GM23338 (cell line): ENCODE data around the gene PHOSPHO1. TPM values are rescaled to one million over a fixed set of nuclear protein-coding genes. Genes with fewer than 3 reads are reported as not detected.
A peak's percentile ranks its signal among the peaks of the same experiment; 100 is the strongest.

Experiments used
- ATAC-seq: fragments of 200-7000 bp; cut with Tn5 transposase; 3 replicates; pipeline ENCODE4 v1.9.1; 2020
- DNase-seq: peaks from one replicate; pipeline ENCODE4 v3.0.0-alpha.2; 2015; ENCODE audit warnings: low spot score
- H2AFZ ChIP-seq: fragments of 200-600 bp; sonication (generic); 2 replicates; pipeline ENCODE4 v1.8.0; 2016; ENCODE audit warnings: antibody characterized with exemption, mild to moderate bottlenecking, moderate library complexity
- H3F3A ChIP-seq: fragments of 200-600 bp; sonication (generic); replicated peaks from 2 replicates; pipeline ENCODE4 v1.8.0; 2017; ENCODE audit warnings: antibody characterized with exemption, mixed run types, low read depth
- H3K27ac ChIP-seq: fragments of 200-600 bp; sonication (generic); 2 replicates; pipeline ENCODE4 v1.6.1; 2016; ENCODE audit warnings: low read depth
- H3K27me3 ChIP-seq: fragments of 200-600 bp; sonication (generic); 2 replicates; pipeline ENCODE4 v1.8.0; 2016; ENCODE audit warnings: mild to moderate bottlenecking, mixed run types, moderate library complexity; ENCODE audit not compliant: insufficient read depth
- H3K36me3 ChIP-seq: fragments of 200-600 bp; sonication (generic); 2 replicates; pipeline ENCODE4 v1.8.0; 2016; ENCODE audit warnings: mild to moderate bottlenecking; ENCODE audit not compliant: insufficient read depth
- H3K4me1 ChIP-seq: fragments of 200-600 bp; sonication (generic); 2 replicates; pipeline ENCODE4 v1.8.0; 2016; ENCODE audit warnings: mild to moderate bottlenecking, moderate library complexity; ENCODE audit not compliant: insufficient read depth
- H3K4me2 ChIP-seq: fragments of 200-600 bp; sonication (generic); 2 replicates; pipeline ENCODE4 v1.7.1; 2017; ENCODE audit warnings: mixed run types
- H3K4me3 ChIP-seq: fragments of 200-600 bp; sonication (generic); 2 replicates; pipeline ENCODE4 v1.6.1; 2016; ENCODE audit warnings: mixed run types
- H3K79me2 ChIP-seq: fragments of 200-600 bp; sonication (generic); replicated peaks from 2 replicates; pipeline ENCODE4 v1.8.0; 2017; ENCODE audit warnings: mild to moderate bottlenecking; ENCODE audit not compliant: insufficient read depth
- H3K9me2 ChIP-seq: fragments of 200-600 bp; sonication (generic); 2 replicates; pipeline ENCODE4 v1.8.0; 2017; ENCODE audit not compliant: insufficient read depth
- H4K20me1 ChIP-seq: fragments of 200-600 bp; sonication (generic); replicated peaks from 2 replicates; pipeline ENCODE4 v1.8.0; 2017; ENCODE audit warnings: mild to moderate bottlenecking; ENCODE audit not compliant: insufficient read depth
- H3K27ac Mint-ChIP-seq: 2 replicates; pipeline ENCODE4 v1.8.0; 2020; ENCODE audit warnings: inconsistent platforms, mild to moderate bottlenecking, moderate library complexity, mixed read lengths
- H3K27me3 Mint-ChIP-seq: 3 replicates; pipeline ENCODE4 v1.8.0; 2022; ENCODE audit warnings: low read depth, mild to moderate bottlenecking, moderate library complexity, mixed read lengths, inconsistent platforms; ENCODE audit not compliant: insufficient read depth, poor library complexity
- H3K36me3 Mint-ChIP-seq: 3 replicates; pipeline ENCODE4 v1.8.0; 2021; ENCODE audit warnings: low read depth, mild to moderate bottlenecking, inconsistent platforms, moderate library complexity, mixed read lengths
- H3K4me1 Mint-ChIP-seq: 3 replicates; pipeline ENCODE4 v1.8.0; 2020; ENCODE audit warnings: mild to moderate bottlenecking, inconsistent platforms, mixed read lengths
- H3K4me3 Mint-ChIP-seq: 3 replicates; pipeline ENCODE4 v1.8.0; 2021; ENCODE audit warnings: moderate library complexity, mild to moderate bottlenecking, inconsistent platforms, mixed read lengths
- H3K9me3 Mint-ChIP-seq: 3 replicates; pipeline ENCODE4 v1.8.0; 2020; ENCODE audit warnings: moderate library complexity, mild to moderate bottlenecking, inconsistent platforms, mixed read lengths
- CREB1 ChIP-seq: fragments of 250-450 bp; sonication (Bioruptor Pico); IDR thresholded peaks from 2 replicates; pipeline ENCODE4 v1.5.0; 2020; ENCODE audit warnings: low read depth, mild to moderate bottlenecking, moderate library complexity
- EZH2 ChIP-seq: fragments of 200-600 bp; sonication (generic); IDR thresholded peaks from one replicate; pipeline ENCODE4 v1.8.0; 2017; ENCODE audit warnings: antibody characterized with exemption, mild to moderate bottlenecking, low read depth; ENCODE audit not compliant: unreplicated experiment
- JUNB ChIP-seq: IDR thresholded peaks from one replicate; pipeline ENCODE4 v1.6.1; 2016; ENCODE audit warnings: antibody characterized with exemption; ENCODE audit not compliant: unreplicated experiment
- POLR2AphosphoS5 ChIP-seq: IDR thresholded peaks from 2 replicates; pipeline ENCODE4 v1.6.1; 2016; ENCODE audit warnings: antibody characterized with exemption, low read depth
- REST ChIP-seq: IDR thresholded peaks from one replicate; pipeline ENCODE4 v1.6.1; 2018; ENCODE audit warnings: antibody characterized with exemption; ENCODE audit not compliant: unreplicated experiment
- STAT1 ChIP-seq: IDR thresholded peaks from one replicate; pipeline ENCODE4 v1.6.1; 2016; ENCODE audit warnings: antibody characterized with exemption; ENCODE audit not compliant: unreplicated experiment
- ZNF114 ChIP-seq: fragments of 250-450 bp; sonication (Bioruptor Pico); IDR thresholded peaks from 2 replicates; pipeline ENCODE4 v1.5.0; 2020; ENCODE audit warnings: mild to moderate bottlenecking, moderate library complexity
- ZNF331 ChIP-seq: fragments of 250-450 bp; sonication (Bioruptor Pico); IDR thresholded peaks from 2 replicates; pipeline ENCODE4 v1.5.0; 2020; ENCODE audit warnings: low read depth, mild to moderate bottlenecking, moderate library complexity
- polyA plus RNA-seq: library from polyadenylated mRNA; unstranded; fragments of >200 nt; fragmentation: Nextera tagmentation; extraction: Ambion mirVana; gene quantifications from 2 replicates; pipeline ENCODE4 v1.2.1, GENCODE V29; 2016
- total RNA-seq: library from RNA; depleted of rRNA; stranded (reverse); fragments of >200 nt; shearing (Covaris generic); gene quantifications from 2 replicates; pipeline ENCODE4 v1.2.3, GENCODE V29; 2014
- TF ChIP-seq, protein P1 (sequence below), 2 experiments: fragments of 200-600 bp in 1 of 2; sonication (generic) in 1 of 2; conservative IDR thresholded peaks; 2 replicates each; pipeline versions ENCODE4 v1.5.1 to v1.6.1; 2016 to 2017; ENCODE audit warnings: antibody characterized with exemption in 2 of 2, low read depth in 2 of 2, mild to moderate bottlenecking in 2 of 2, moderate library complexity in 1 of 2
- TF ChIP-seq, protein P2 (sequence below): IDR thresholded peaks from 2 replicates; pipeline ENCODE4 v1.6.1; 2016; ENCODE audit warnings: antibody characterized with exemption

Gene PHOSPHO1
- total and polyA plus RNA-seq, 2 experiments from 2014 or later = 0.71 to 2.2 TPM

DNA sequence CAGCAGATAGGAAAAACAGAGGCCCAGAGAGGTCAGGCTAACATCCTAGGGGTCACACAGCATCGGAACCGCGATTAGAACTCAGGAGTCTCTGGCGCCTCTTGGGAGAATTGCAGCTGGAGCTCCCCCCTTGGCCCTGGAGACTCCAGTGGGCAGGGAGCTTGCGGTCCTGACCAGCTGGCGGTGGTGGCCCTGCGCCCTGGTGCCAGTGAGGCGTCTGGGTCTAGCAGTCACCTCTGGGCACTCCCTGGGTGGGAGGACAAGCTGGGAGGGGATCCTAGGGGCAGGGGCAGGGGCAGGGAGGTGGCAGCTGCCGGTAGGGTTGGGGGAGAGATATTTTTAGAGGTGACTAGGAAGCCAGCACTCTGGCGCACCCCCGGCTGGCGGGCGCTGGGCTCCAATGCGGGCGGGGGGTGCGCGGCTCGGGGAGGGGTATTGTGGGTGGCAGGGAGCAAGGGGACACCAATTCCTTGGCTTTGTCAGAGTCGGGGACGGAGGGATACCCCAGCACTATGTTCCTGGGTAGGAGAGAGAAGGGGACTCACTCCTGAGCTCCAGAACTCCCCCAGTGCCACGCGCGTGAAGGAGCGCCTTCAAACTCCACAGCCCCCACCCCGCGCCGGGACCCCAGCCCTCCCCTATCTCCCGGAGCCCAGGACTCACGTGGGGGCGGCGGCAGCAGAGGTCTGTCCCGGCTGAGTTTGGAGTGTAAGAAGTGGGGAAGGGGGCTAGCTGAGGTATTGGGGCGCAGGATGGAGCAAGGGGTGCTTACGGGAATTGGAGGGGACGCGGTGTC lies 584 bp downstream of the PHOSPHO1 start (continued):
- TF ChIP-seq REST (no peak), EZH2 (no peak)
- TF ChIP-seq, protein P1, sequence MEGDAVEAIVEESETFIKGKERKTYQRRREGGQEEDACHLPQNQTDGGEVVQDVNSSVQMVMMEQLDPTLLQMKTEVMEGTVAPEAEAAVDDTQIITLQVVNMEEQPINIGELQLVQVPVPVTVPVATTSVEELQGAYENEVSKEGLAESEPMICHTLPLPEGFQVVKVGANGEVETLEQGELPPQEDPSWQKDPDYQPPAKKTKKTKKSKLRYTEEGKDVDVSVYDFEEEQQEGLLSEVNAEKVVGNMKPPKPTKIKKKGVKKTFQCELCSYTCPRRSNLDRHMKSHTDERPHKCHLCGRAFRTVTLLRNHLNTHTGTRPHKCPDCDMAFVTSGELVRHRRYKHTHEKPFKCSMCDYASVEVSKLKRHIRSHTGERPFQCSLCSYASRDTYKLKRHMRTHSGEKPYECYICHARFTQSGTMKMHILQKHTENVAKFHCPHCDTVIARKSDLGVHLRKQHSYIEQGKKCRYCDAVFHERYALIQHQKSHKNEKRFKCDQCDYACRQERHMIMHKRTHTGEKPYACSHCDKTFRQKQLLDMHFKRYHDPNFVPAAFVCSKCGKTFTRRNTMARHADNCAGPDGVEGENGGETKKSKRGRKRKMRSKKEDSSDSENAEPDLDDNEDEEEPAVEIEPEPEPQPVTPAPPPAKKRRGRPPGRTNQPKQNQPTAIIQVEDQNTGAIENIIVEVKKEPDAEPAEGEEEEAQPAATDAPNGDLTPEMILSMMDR (conservative IDR thresholded peaks at IDR 0.05; ENCODE audit: low read depth in 2 of 2) = no peak

DNA sequence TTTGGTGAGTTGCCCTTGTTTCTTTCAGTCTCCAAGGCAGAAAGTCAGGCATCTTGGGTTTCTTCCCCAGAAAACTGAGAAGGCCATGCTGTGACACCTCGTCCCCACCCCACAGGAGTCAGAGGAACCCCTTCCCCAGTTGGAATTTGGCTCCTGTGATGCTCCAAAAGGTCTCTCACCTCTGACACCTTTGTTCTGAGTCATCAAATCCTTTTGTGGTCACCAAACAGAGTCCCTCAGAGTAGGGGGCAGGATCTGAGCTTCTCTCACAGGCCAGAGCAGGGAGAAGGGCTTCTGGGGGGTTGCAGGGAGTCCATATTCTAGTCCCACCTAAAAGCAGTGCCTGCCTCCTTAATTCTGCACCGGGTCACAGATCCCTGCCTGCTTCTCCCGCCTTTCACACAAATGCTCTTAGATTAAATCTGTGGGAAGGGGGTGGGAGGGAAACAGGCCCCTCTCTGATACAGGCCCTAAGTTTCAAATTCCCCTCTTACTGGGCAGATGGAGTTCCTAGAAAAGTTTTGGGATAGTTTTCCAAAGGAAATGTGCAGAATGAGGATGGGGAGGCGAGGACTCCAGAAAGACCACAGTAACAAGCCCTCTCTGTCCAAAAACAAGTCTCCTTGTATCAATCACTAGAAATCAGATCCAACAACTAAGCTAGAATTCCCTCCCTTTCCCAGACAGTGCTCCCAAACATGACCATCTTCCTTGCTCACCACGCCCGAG lies 1.3 kb downstream of the PHOSPHO1 start:
- Histone ChIP-seq H2AFZ (no peak overlapping the region), H3K4me1 (peaks cover 16% of the 10 kb centered on the region; the same call in 1 of the 2 replicates), H3K79me2 (no peaks in the 10 kb centered on the region), H3K27ac (no peak overlapping the region), H3K4me2 (peak overlapping the region; percentile 96), H3F3A (peaks cover 4% of the 10 kb centered on the region; the same call in 1 of the 2 replicates), H3K4me3 (peak overlapping the region; percentile 91), H3K36me3 (no peaks in the 10 kb centered on the region), H4K20me1 (no peaks in the 10 kb centered on the region), H3K9me2 (no peaks in the 10 kb centered on the region), H3K27me3 (peaks cover 75% of the 10 kb centered on the region)
- no peak for ATAC-seq
- Mint-ChIP-seq H3K9me3 (no peaks in the 10 kb centered on the region), H3K4me1 (peaks cover 14% of the 10 kb centered on the region), H3K27ac (no peak overlapping the region), H3K36me3 (no peaks in the 10 kb centered on the region; the same call in 2 of the 3 replicates), H3K4me3 (peak overlapping the region; percentile 70), H3K27me3 (peaks cover 71% of the 10 kb centered on the region)
- no peak for DNase-seq
- TF ChIP-seq, protein P2, sequence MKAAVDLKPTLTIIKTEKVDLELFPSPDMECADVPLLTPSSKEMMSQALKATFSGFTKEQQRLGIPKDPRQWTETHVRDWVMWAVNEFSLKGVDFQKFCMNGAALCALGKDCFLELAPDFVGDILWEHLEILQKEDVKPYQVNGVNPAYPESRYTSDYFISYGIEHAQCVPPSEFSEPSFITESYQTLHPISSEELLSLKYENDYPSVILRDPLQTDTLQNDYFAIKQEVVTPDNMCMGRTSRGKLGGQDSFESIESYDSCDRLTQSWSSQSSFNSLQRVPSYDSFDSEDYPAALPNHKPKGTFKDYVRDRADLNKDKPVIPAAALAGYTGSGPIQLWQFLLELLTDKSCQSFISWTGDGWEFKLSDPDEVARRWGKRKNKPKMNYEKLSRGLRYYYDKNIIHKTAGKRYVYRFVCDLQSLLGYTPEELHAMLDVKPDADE = no peak
- TF ChIP-seq STAT1 (no peak), JUNB (no peak), POLR2AphosphoS5 (no peak), CREB1 (CRISPR knock-in tag) (no peak), ZNF331 (CRISPR knock-in tag) (no peak), ZNF114 (CRISPR knock-in tag) (no peak), REST (no peak)
- TF ChIP-seq, protein P1 (conservative IDR thresholded peaks at IDR 0.05; ENCODE audit: low read depth in 2 of 2) = no peak
